Measurements from ENCODE around the gene TRRAP. TPM values are rescaled to one million over a fixed set of nuclear protein-coding genes. Genes with fewer than 3 reads are reported as not detected.

The TRRAP gene
- total RNA-seq, 1 experiment from 2014 or later = 17.0 TPM

DNA sequence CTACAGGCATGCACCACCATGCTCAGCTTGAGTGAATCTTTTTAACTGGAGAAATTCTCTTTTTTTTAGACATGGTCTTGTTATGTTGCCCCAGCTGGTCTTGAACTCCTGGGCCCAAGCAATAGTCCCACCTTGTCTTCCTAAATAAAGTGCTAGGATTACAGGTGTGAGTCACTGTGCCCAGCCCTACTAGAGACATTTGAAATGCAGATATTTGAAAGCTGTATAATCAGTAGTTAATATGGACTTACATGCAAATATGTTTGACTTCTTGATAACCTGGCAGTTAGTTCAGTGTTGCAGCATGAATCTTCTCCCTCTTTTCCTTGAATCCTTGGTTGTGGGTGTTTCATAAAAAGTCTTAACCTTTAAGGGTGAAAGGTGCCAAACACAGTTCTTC lies 8.7 kb downstream of the TRRAP start:
- no peak for DNase-seq (ENCODE audit: extremely low read depth, low read depth)

DNA sequence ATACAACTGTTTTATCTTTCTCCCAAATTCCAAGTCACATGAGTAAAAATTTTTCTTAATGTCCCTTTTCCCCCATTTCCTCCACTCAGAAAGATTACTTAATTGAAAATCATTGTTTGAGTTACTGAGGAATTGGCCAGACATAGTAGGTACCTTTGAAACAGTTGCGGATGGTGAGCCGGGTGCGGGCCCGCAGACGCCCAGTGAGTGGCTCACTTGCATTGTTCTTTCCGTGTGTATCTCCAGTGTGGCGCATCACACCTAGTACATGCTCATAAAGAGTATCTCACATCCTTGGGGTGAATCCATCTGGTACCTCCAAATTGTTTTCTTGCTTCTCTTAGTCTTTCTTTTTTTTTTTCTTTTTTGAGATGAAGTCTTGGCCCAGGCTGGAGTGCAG lies 14.3 kb downstream of the TRRAP start:
- no peak for DNase-seq (ENCODE audit: extremely low read depth, low read depth)

DNA sequence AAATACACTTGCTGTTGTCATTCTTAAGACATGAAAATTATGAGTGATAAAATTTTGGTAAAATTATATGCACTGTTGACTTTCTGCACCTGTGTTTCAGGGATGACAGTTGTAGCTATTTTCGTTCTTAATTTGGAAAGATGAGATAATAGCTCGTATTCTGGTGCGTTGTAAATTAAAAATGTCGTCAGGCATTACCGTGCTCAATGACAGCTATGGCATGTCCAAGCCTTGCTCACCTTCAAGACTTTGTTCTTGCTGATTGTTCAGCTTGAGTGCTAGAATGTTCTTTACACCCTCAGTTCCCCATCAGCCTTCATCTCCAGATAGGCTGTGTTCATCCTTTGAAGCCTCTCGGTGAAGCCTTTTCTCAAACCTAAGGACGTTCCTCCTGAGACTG lies 21.5 kb downstream of the TRRAP start:
- no peak for DNase-seq (ENCODE audit: extremely low read depth, low read depth)

DNA sequence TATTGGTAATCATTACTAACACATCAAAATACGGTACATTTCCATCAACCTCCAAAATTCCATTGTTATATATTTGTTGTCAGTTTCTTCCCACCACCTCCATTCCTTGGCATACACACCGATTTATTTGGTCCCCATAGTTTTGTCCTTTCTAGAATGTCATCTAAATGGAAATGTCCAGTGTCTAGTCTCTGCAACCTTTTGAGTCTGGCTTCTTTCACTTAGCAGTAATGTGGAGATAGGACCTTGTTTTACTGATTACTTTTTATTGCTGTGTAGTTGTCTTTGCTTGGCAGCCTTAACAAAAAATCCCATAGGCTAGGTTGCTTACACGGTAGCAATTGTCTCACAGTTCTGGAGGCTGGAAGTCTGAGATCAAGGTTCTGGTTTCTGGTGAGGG lies 22.5 kb downstream of the TRRAP start:
- DNase-seq (ENCODE audit: extremely low read depth, low read depth) = no peak

DNA sequence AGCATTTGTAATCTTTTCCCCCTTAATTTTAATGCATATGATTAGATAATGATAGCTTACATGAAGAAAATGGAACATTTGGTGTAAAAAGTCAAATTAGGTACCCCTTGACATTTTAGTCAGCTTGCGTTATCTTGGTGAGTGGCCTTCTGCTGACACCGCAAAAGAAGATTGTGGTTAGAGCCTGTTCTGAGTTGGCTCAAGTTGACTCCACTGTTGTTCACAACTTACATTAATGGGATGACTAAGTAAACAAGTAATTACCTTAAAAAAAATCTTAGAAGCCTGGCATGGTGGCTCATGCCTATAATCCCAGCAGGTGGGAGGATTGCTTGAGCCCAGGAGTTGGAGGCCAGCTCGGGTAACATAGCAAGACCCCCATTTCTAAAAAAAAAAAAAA lies 24.2 kb downstream of the TRRAP start:
- DNase-seq (ENCODE audit: extremely low read depth, low read depth) = no peak

DNA sequence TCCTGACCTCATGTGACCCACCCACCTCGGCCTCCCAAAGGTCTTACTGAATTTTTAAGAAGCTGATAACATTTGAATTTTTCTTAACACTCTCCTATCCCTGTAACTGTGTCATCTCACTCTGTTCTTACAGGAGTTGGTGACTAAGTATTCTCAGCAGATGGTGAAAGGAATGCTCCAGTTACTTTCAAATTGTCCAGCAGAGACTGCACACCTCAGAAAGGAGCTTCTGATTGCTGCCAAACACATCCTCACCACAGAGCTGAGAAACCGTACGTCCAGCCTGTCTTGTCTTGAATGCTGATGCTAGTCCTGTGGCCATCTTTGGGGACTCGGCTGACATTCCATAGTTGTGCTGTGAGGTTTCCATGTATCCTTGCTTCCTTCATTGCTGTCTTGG lies 24.9 kb downstream of the TRRAP start:
- no peak for DNase-seq (ENCODE audit: extremely low read depth, low read depth)

DNA sequence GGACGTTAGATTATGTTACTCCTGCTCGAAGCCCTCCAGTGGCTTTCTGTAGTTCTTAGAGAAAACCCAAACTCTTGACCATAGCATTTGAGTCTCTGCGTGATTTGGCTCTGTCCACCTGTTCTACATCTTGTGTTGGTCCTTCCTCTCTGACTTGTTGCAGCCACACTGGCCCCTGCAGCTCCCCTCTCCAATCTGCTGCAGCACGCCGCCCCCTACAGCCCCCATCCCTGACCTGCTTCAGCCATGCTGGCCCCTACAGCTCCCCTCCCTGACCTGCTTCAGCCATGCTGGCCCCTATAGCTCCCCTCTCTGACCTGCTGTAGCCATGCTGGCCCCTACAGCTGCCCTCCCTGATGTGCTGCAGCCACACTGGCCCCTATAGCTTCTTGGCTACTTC lies 29.2 kb downstream of the TRRAP start:
- DNase-seq (ENCODE audit: extremely low read depth, low read depth) = no peak

DNA sequence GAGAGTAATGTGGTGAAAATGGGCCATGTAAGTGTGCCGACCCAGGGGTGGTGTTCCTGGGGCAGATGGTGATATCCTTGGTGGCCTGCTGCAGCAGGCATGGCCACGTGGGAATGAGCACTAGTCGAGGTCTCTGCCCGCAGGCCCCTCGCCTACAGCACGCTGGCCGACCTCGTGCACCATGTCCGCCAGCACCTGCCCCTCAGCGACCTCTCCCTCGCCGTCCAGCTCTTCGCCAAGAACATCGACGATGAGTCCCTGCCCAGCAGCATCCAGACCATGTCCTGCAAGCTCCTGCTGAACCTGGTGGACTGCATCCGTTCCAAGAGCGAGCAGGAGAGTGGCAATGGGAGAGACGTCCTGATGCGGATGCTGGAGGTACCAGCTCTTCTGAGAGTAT lies 30.3 kb downstream of the TRRAP start:
- no peak for DNase-seq (ENCODE audit: extremely low read depth, low read depth)

DNA sequence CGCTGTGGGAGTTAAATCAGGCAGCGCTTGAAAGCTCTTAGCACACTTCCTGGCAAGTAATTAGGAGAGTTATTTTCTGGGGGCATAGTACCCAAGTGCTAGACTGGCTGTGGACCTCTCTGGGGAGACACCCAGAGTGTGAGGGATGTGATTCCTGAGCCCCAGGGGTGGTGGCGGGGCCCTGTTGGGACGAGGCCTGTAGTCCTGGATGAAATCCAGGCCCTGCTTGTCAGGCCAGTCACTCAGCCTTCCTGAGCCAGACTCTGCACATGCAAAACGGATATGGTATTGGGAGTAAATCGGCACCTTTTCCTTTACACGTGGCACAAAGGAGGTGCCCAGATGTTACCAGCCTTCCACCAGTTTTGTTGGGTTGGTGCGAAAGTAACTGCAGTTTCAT lies 31.2 kb downstream of the TRRAP start:
- DNase-seq (ENCODE audit: extremely low read depth, low read depth) = no peak

DNA sequence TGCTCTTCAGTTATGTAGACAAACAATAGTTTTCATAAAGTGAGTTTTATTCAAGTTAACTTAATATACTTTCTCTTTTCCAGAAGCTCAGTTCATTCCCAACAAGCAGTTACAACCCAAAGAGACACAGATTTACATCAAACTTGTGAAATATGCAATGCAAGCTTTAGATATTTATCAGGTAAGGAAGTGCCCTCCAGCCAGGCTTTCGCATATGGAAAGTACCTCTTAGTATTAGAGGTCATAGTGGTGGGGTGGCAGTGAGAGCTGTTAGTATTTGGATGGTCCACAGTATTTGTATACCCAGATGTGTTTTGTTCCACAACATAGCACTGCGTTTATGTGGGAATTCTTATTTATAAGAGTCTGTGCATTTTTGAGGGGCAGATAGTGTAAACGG lies 32.1 kb downstream of the TRRAP start:
- DNase-seq (ENCODE audit: extremely low read depth, low read depth) = no peak

DNA sequence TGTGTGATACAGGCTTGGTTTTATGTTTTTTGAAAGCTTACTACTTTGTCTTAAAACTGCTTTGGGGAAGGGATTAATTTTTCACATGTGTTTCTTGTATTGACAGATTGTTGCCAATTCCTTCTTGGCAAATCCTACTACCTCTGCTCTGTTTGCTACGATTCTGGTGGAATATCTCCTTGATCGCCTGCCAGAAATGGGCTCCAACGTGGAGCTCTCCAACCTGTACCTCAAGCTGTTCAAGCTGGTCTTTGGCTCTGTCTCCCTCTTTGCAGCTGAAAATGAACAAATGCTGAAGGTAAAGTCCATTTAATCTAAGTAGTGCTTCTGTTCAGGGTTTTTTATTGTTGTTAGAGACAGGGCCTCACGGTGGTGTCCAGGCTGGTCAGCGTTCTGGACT lies 33.6 kb downstream of the TRRAP start:
- DNase-seq (ENCODE audit: extremely low read depth, low read depth) = no peak

DNA sequence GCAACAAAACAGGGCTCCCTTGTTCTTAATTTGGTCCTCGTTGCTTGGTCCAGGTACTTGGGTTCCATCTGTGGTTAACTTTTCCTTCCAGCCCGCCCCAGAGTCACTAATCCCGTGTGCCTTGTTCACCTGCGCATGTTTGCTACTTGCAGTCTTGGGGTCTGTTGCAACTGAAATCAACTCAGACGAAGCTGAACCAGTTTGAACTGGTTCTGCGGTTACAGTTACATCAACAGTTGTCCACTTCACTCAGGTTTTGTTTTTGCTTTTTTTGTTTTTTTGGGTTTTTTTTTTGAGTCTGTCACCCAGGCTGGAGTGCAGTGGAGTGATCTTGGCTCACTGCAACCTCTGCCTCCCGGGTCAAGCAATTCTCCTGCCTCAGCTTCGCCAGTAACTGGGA lies 34.7 kb downstream of the TRRAP start:
- no peak for DNase-seq (ENCODE audit: extremely low read depth, low read depth)

DNA sequence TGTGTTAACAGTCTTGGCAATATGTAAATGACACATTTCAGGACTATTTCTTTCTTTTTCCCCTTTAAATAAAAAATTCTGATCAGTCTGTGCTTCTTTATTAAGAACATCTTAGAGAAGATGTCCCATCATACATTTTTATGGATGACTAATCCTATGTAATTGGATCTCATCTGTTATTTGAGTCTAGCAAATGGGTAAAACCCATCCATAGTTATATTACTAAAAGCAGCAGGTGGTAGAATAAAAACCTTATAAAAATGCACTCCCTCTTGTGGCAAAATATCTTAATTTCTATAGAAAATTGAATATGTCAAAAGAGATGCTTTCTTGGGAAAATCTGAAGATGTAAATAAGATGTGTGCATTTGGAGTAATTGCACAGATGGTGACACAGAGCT lies 35.3 kb downstream of the TRRAP start:
- no peak for DNase-seq (ENCODE audit: extremely low read depth, low read depth)

DNA sequence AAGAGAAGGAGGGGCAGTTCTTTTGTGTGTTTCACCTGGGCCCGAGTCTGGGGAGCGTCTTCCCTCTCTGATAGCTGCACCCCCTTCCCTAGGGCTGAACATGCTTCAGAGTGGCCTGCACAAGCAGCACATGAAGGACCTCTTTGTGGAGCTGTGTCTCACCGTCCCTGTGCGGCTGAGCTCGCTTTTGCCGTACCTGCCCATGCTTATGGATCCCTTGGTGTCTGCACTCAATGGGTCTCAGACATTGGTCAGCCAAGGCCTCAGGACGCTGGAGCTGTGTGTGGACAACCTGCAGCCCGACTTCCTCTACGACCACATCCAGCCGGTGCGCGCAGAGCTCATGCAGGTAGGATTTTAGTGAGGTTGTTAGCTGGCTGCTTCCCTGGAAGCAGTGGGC lies 39.0 kb downstream of the TRRAP start:
- no peak for DNase-seq (ENCODE audit: extremely low read depth, low read depth)

DNA sequence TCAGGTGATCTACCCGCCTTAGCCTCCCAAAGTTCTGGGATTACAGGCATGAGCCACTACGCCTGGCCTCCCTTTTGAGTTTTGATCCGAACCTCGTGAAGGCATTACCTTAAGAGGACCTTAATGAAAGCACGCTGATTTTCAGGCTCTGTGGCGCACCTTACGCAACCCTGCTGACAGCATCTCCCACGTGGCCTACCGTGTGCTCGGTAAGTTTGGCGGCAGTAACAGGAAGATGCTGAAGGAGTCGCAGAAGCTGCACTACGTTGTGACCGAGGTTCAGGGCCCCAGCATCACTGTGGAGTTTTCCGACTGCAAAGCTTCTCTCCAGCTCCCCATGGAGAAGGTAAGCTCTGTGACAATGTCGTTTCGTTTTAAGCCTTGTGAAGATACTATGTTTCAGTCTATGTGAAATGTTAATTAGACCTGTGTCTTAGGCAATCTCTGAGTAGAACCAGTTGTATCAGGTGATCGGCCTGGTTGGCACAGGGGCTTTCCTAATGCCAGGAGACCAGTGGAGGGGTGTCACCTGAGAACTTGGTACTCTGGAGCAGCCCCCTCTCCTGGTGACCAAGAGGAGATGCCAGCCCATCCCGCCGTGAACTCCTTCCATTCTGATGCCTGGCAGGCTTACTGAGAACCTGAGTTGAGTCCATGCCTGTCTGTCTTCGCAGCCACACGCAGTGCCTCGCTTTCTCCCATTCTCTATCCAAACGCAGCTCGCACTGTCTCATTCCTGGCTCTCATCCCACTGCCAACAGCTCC lies 43.5 kb downstream of the TRRAP start:
- no peak for DNase-seq (ENCODE audit: extremely low read depth, low read depth)

DNA sequence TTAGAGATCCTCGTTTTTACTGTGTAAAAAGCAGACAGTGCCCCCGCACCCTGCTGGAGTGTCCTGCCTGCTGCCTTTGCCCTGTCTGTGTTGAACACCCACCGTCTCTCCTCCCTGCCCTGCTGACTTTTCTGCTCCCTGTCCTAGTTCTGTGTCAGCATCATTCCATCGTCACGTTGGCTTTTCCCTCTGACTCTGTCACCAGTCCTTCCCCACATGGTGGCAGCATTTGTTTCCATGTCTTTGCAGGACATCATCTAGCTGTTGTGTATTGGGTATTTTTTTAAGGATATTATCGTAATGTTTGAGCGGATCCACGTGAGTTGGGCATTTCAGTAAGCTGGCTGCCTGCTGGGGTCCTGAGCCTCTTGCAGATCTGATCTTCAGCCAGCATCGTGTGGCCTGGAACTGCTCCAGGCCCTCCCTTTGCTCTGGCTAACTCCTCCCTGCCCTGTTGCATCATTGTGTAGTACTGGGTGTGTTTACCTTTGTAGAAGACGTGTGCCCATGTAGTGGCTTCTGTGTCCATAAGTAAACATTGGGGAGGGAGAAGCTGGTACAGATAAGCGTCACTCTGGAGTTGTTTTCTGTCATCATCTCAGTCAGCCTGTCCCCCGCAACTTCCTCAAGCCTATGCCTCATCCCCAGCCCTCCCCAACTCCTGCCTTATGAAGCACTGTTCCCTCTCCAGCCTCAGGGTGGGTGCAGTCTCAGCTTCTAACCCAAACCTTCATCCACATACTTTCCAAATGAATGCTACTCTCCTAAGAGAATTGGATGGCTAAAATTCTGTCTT lies 44.3 kb downstream of the TRRAP start:
- peak; percentile 9 for DNase-seq (ENCODE audit: extremely low read depth, low read depth)

DNA sequence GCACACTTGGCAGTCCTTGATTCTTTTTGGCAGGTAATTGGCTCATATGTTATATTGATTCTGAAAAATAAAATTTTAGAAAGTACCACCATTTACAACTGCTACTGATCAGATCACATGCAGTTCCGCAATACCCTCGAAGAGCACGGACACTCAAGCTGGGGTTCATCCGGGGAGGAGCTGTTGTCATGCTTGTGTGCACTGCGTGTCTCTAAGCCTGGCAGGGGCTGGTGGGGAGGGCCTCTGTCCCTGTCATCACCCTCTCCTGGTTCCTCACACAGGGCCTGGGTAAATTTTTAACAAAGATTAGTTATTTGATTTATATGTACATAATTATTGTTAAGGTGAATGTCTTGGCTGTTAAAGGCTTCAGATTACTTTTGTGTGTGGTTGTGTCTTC lies 45.2 kb downstream of the TRRAP start:
- DNase-seq (ENCODE audit: extremely low read depth, low read depth) = no peak

DNA sequence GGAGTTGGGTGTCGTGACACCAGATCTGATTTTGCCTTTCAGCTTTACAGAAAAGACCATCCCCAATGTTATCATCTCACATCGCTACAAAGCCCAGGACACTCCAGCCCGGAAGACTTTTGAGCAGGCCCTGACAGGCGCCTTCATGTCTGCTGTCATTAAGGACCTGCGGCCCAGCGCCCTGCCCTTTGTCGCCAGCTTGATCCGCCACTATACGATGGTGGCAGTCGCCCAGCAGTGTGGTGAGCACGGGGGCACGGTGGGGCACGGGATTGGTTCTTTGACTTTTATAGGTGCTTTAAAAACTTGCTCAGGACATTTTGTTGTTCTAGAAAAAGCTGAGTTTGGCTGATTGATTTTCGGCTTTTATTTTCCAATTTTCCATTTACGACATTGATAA lies 48.8 kb downstream of the TRRAP start:
- DNase-seq (ENCODE audit: extremely low read depth, low read depth) = no peak

DNA sequence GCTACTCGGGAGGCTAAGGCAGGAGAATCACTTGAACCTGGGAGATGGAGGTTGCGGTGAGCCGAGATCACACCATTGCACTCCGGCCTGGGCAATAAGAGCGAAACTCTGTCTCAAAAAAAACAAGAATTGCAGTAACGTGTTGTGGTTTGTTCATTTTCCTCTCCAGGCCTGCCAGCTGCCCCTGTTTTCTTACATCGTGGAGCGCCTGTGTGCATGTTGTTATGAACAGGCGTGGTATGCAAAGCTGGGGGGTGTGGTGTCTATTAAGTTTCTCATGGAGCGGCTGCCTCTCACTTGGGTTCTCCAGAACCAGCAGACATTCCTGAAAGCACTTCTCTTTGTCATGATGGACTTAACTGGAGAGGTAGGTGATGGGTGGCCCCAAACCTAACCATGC lies 52.1 kb downstream of the TRRAP start:
- DNase-seq (ENCODE audit: extremely low read depth, low read depth) = no peak

DNA sequence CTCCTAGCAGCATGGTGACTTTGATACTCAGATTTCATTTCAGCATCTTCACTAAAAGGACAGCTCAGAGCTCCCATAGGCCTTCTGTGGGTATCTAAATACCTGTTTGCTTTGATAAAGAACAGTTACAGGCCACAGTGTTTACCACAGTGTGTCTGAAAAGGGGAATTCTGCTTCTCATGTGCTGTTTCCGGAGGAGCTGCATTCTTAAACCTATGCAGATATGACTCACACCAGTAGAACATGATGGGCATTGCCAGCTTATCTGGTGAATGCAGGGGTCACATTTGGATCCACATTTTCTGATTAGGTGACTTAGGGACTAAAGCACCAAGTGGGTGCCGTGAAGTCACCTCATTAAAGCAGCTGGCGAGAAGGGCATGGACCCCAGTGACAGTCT lies 52.6 kb downstream of the TRRAP start:
- DNase-seq (ENCODE audit: extremely low read depth, low read depth) = no peak

DNA sequence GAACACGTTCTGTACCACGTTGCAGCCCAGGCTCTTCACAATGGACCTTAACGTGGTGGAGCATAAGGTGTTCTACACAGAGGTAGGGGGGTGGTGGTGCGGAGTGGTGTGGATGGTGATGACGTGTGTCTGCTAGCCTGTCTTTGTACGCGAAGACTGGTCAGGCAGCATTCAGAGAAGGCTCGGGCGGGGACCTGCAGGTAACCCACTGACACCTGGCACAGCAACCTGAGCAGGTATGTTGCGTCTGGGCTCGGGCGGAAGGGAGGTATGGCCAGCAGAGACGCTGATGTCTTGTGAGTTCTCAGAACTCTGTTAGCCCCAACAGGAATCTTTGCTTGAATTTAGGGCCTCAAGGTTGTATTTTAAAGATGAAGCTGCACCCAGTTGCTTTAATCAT lies 55.0 kb downstream of the TRRAP start:
- DNase-seq (ENCODE audit: extremely low read depth, low read depth) = no peak

DNA sequence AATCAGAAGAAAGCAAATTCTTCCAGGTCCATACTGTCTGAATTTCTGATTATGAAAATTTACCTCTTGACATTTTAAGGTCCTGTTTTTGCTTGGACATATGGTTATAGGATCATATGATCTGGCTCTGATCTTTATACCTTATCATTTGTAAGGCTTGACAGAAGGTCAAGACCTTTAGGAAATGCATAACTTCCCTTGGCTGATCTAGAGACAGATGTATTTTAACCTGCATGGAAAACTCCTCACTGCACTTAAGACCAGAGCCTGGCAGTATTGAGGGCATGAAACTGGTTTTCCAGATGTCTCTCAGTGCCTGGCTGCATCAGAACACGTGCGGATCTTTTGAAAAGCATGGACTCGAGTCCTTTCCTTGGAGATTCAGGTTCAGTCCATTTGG lies 55.9 kb downstream of the TRRAP start:
- no peak for DNase-seq (ENCODE audit: extremely low read depth, low read depth)
